ENCODE data around the gene TAOK2. TPM values are rescaled to one million over a fixed set of nuclear protein-coding genes. Genes with fewer than 3 reads are reported as not detected.

The TAOK2 gene
- total and polyA plus RNA-seq, 2 of the 13 experiments (the other 11 are each of a cell fraction or from before 2014, with no cell fraction given) = 17.4 to 43.2 TPM

DNA sequence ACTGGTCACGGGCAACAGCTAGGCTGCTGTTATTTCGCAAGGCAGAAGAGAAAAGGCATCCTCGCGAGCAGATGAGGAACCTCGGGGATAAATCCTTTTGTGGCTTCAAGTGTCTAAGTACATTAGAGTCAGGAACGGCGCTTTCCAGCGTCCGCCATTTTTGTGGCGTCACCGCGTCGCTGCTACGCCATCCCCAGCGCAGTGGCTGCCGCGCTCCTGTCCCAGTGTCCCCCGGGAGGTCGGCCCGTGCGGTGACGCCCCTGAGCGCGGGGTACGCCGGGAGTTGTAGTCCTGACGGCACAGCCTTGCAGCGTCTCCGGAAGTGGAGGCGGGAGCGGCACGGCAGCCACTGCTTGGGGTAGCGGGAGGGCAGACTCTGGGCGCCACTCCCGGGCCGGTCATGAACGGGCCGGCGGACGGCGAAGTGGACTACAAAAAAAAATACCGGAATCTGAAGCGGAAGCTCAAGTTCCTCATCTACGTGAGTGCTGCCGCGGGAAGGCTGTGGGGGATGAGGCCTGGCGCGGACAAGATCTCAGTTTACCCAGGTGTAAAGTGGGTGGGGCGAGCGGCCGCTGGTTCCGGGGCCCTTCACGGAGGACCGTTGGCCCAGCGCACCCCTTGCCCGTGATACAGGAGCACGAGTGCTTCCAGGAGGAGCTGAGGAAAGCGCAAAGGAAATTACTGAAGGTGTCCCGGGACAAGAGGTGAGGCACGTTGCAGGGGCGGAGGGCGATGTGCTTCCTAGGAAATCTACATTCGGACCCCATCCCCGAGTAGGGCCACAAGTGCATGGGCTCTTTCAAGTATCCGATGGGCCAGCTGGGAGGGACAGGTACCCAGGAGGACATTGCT is 22.5 kb downstream of the TAOK2 start, which contains the start of gene INO80E (continued):
- TF ChIP-seq, protein P1, sequence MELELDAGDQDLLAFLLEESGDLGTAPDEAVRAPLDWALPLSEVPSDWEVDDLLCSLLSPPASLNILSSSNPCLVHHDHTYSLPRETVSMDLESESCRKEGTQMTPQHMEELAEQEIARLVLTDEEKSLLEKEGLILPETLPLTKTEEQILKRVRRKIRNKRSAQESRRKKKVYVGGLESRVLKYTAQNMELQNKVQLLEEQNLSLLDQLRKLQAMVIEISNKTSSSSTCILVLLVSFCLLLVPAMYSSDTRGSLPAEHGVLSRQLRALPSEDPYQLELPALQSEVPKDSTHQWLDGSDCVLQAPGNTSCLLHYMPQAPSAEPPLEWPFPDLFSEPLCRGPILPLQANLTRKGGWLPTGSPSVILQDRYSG (CRISPR knock-in tag; IDR thresholded peaks at IDR 0.05) = no peak
- TF ChIP-seq FOXP1 (IDR thresholded peaks at IDR 0.05) = no peak
- no peak for TF ChIP-seq FOXP1 (CRISPR knock-in tag; IDR thresholded peaks at IDR 0.05)
- peak; percentile 73 for TF ChIP-seq ZNF761 (CRISPR knock-in tag; conservative IDR thresholded peaks at IDR 0.05)
- TF ChIP-seq FOXK2 (IDR thresholded peaks at IDR 0.05) = no peak
- TF ChIP-seq, protein P2, sequence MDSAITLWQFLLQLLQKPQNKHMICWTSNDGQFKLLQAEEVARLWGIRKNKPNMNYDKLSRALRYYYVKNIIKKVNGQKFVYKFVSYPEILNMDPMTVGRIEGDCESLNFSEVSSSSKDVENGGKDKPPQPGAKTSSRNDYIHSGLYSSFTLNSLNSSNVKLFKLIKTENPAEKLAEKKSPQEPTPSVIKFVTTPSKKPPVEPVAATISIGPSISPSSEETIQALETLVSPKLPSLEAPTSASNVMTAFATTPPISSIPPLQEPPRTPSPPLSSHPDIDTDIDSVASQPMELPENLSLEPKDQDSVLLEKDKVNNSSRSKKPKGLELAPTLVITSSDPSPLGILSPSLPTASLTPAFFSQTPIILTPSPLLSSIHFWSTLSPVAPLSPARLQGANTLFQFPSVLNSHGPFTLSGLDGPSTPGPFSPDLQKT (CRISPR knock-in tag; IDR thresholded peaks at IDR 0.05; ENCODE audit: borderline replicate concordance) = no peak
- TF ChIP-seq ZFP1 (CRISPR knock-in tag; IDR thresholded peaks at IDR 0.05) = 0 out of 2 replicates have a peak, but pooled peaks have one; percentile 87
- peak; percentile 100 for TF ChIP-seq ZNF501 (CRISPR knock-in tag; IDR thresholded peaks at IDR 0.05)
- no peak for TF ChIP-seq ZNF230 (CRISPR knock-in tag; IDR thresholded peaks at IDR 0.05)
- peak; percentile 98 for TF ChIP-seq IRF2 (CRISPR knock-in tag; IDR thresholded peaks at IDR 0.05)
- no peak for TF ChIP-seq ZNF251 (CRISPR knock-in tag; IDR thresholded peaks at IDR 0.05)
- TF ChIP-seq ZBTB20 (CRISPR knock-in tag; IDR thresholded peaks at IDR 0.05; ENCODE audit: borderline replicate concordance, low read depth) = peak; percentile 59; the same call in 1 of the 2 replicates
- no peak for TF ChIP-seq NPAS2 (CRISPR knock-in tag; IDR thresholded peaks at IDR 0.05; ENCODE audit: borderline replicate concordance)
- TF ChIP-seq CAMTA2 (CRISPR knock-in tag; IDR thresholded peaks at IDR 0.05; ENCODE audit: borderline replicate concordance) = peak; percentile 76; the same call in 1 of the 2 replicates
- peak; percentile 42 for TF ChIP-seq DR1 (CRISPR knock-in tag; IDR thresholded peaks at IDR 0.05)
- TF ChIP-seq ZNF709 (CRISPR knock-in tag; IDR thresholded peaks at IDR 0.05) = peak; percentile 93; the same call in 1 of the 2 replicates
- TF ChIP-seq, protein P3, sequence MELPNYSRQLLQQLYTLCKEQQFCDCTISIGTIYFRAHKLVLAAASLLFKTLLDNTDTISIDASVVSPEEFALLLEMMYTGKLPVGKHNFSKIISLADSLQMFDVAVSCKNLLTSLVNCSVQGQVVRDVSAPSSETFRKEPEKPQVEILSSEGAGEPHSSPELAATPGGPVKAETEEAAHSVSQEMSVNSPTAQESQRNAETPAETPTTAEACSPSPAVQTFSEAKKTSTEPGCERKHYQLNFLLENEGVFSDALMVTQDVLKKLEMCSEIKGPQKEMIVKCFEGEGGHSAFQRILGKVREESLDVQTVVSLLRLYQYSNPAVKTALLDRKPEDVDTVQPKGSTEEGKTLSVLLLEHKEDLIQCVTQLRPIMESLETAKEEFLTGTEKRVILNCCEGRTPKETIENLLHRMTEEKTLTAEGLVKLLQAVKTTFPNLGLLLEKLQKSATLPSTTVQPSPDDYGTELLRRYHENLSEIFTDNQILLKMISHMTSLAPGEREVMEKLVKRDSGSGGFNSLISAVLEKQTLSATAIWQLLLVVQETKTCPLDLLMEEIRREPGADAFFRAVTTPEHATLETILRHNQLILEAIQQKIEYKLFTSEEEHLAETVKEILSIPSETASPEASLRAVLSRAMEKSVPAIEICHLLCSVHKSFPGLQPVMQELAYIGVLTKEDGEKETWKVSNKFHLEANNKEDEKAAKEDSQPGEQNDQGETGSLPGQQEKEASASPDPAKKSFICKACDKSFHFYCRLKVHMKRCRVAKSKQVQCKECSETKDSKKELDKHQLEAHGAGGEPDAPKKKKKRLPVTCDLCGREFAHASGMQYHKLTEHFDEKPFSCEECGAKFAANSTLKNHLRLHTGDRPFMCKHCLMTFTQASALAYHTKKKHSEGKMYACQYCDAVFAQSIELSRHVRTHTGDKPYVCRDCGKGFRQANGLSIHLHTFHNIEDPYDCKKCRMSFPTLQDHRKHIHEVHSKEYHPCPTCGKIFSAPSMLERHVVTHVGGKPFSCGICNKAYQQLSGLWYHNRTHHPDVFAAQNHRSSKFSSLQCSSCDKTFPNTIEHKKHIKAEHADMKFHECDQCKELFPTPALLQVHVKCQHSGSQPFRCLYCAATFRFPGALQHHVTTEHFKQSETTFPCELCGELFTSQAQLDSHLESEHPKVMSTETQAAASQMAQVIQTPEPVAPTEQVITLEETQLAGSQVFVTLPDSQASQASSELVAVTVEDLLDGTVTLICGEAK (IDR thresholded peaks at IDR 0.05) = no peak
- TF ChIP-seq, protein P3 (CRISPR knock-in tag; IDR thresholded peaks at IDR 0.05) = peak; percentile 9; the same call in 1 of the 2 replicates
- 0 out of 2 replicates have a peak, but pooled peaks have one; percentile 66 for TF ChIP-seq ZNF557 (CRISPR knock-in tag; IDR thresholded peaks at IDR 0.05)

Data from HepG2 (cell line).